Upper lobe of right lung (tissue), 1 donor: Measurements from ENCODE around the gene BMI1. TPM values are rescaled to one million over a fixed set of nuclear protein-coding genes. Genes with fewer than 3 reads are reported as not detected.
"Not testable (repeated sequence)": the region's sequence is repeated elsewhere in the genome, so short reads cannot be mapped to it uniquely, and the experiment has no call there.

Experiments
- ATAC-seq: fragments of 200-7000 bp; cut with Tn5 transposase; one replicate; pipeline ENCODE4 v1.9.1; 2020; ENCODE audit warnings: mild to moderate bottlenecking, moderate library complexity
- DNase-seq: peaks from one replicate; pipeline ENCODE4 v3.0.0-alpha.2; 2020
- H3K27ac ChIP-seq: fragments of 200-600 bp; one replicate; pipeline ENCODE4 v1.8.0; 2022
- H3K27me3 ChIP-seq: fragments of 200-600 bp; one replicate; pipeline ENCODE4 v1.8.0; 2022; ENCODE audit warnings: mild to moderate bottlenecking
- H3K36me3 ChIP-seq: fragments of 200-600 bp; one replicate; pipeline ENCODE4 v1.8.0; 2022
- H3K4me1 ChIP-seq: fragments of 200-600 bp; one replicate; pipeline ENCODE4 v1.8.0; 2022
- H3K4me3 ChIP-seq: fragments of 200-600 bp; one replicate; pipeline ENCODE4 v1.8.0; 2022; ENCODE audit warnings: mild to moderate bottlenecking
- H3K9me3 ChIP-seq: fragments of 200-600 bp; one replicate; pipeline ENCODE4 v1.8.0; 2022
- CTCF ChIP-seq: fragments of 200-600 bp; IDR thresholded peaks from one replicate; pipeline ENCODE4 v1.8.0; 2022; ENCODE audit warnings: antibody characterized with exemption
- intact Hi-C: fragments of 100-400 bp; cut with DNase I; formaldehyde crosslinking; loops from one replicate; pipeline ENCODE4 v1.11.0; 2022
- total RNA-seq: library from RNA; stranded (reverse); fragmentation: NEBNext Ultra II Directional; extraction: Animal tissue kit (Norgen Biotek cat#: 25700); gene quantifications from one replicate; pipeline ENCODE4 v1.2.1, GENCODE V29; 2021
- donor health status: DM: no; HTN: yes; CAD: no; lungs with severe emphysema.

The BMI1 gene
- total RNA-seq, 1 donor from 2014 or later, result 50.9 TPM

DNA sequence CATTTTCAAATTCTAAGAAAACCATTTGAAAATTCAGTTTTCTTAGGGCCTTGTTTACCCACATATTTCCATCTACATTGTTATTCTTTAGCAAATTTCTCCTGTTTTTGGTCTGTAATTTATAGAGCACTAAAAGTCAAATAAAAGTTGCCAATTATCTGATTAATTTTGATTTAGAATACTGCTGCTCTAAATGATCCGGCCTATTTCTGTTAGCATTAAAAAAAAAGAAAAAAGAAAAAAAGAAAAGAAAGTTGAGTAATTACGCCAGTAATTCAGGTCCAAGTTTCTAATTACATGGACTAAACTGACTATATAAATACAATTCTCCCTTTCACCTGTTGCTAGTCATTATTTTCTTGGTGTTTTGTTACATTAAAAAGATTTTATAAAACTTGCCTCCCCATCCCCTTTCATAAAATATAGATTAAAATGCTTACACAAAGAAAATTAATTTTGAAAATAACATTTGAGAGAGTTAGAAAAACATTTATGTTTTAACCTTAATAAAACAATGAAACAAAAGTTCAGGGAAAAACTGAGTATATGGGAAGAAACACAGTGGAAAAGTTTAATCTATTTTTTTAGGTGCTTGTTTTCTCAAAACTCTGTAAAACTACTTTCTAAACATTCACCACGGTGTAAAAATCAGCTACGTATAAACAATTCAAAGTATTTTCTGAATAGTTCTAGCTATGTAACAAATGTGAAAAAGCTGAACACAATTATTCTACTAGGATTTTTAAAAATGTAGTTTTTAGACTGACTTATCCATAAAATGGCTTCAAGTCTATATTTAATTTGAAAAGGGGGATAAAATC is 11.5 kb upstream of the BMI1 start:
- ATAC-seq (no peak), DNase-seq (no peak)
- Histone ChIP-seq H3K27me3 (no peaks in the 10 kb centered on the region), H3K9me3 (no peaks in the 10 kb centered on the region), H3K27ac (no peak overlapping the region), H3K4me3 (no peak overlapping the region), H3K36me3 (no peaks in the 10 kb centered on the region), H3K4me1 (no peaks in the 10 kb centered on the region)
- TF ChIP-seq CTCF, result no peak
- intact Hi-C loops, result no loop called here

DNA sequence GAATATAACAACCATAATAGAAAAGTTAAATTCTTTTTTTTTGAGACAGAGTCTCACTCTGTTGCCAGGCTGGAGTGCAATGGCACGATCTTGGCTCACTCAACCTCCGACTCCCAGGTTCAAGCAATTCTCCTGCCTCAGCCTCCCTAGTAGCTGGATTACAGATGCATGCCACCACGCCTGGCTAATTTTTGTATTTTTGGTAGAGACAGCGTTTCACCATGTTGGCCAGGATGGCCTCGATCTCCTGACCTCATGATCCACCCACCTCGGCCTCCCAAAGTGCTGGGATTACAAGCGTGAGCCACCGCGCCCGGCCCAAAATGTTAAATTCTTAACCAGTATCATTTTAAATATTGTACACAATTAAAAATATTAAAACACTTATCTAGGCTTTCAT is 10.9 kb upstream of the BMI1 start:
- ATAC-seq, H3K27ac ChIP-seq, H3K27me3 ChIP-seq, H3K4me1 ChIP-seq, H3K36me3 ChIP-seq, H3K9me3 ChIP-seq, intact Hi-C loops, DNase-seq, H3K4me3 ChIP-seq: not testable (repeated sequence)

- DNase-seq (no peak), ATAC-seq (no peak)
- intact Hi-C loops, result no loop called here
- H3K27me3 ChIP-seq, result no peaks in the 10 kb centered on the region
- no peak overlapping the region for H3K27ac ChIP-seq
- H3K9me3 ChIP-seq, result no peaks in the 10 kb centered on the region
- H3K4me1 ChIP-seq, result peaks cover 7% of the 10 kb centered on the region
- no peak for TF ChIP-seq CTCF
- no peaks in the 10 kb centered on the region for H3K36me3 ChIP-seq
- no peak overlapping the region for H3K4me3 ChIP-seq
These were observed 10.0 kb upstream of the BMI1 start for GRCh38 chr10:22310928-22311327.

DNA sequence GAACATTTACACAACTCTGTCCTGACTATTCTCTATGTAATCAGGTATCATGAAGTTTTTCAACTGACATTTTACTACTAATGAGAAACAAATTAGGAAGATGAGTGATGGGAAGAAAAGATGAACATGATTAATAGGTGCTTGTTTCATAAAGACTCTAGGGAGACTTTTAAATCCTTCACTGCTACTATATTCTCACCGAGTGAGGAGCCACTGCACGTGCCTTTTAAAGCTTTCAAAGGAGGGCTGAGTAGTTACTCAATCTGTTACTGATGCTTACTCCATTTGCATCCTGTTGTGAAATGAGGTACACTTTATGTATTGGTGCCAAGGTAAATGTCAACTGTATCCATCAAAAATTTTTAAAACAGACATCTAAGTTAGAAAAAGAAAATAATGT is 6.0 kb upstream of the BMI1 start:
- no peak for TF ChIP-seq CTCF
- no peaks in the 10 kb centered on the region for H3K9me3 ChIP-seq
- no peak overlapping the region for H3K27ac ChIP-seq
- no peaks in the 10 kb centered on the region for H3K36me3 ChIP-seq
- ATAC-seq, result no peak
- no peak overlapping the region for H3K4me3 ChIP-seq
- H3K27me3 ChIP-seq, result no peaks in the 10 kb centered on the region
- intact Hi-C loops, result no loop called here
- no peak for DNase-seq
- peaks cover 24% of the 10 kb centered on the region for H3K4me1 ChIP-seq

DNA sequence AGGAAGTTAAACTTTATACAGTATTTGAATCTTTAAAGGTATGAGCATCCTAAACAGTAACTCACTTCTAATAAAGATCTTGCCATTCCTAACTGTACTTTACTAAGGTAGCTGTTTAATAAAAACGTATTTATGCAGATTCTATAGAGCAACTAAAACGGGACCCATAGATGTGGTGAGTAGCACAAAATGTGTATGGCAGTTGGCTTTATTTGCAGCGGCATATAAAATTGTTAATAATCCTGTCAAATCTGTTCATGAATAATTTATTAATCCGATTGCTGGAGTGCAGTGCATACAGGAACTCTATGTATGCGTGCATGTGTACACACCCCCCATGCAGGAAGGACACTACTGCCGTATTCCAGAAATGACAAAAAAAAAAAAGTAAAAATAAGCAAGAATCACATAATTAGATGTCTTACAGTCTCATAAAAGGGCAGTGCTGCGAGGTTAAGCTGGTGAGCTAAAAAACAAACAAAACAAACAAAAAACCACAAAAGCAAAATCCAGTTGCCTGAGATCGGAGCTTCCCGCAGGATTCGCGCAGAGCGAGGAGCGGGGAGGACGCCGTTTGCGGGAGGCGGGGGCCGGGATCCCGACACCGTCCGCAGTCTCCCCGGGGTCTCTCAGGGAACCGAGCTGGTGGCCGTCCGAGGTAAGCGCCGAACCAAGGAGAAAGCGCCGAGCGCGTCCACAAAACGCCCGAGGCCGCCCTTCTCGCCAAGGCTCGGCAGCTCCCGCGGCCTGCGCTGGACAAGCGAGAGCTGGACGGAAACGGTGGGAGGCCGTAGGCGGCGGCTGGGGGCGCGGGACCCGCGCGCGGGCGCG is 5.2 kb upstream of the BMI1 start:
- no peak for DNase-seq
- intact Hi-C loops, result no loop called here

More for the DNA sequence above, 5.2 kb upstream of the BMI1 start:
- H3K9me3 ChIP-seq, result no peaks in the 10 kb centered on the region
- no peak for TF ChIP-seq CTCF
- H3K4me3 ChIP-seq, result peak overlapping the region; percentile 91
- ATAC-seq, result no peak
- peaks cover 27% of the 10 kb centered on the region for H3K4me1 ChIP-seq
- no peaks in the 10 kb centered on the region for H3K27me3 ChIP-seq
- peak overlapping the region; percentile 95 for H3K27ac ChIP-seq
- H3K36me3 ChIP-seq, result no peaks in the 10 kb centered on the region
